ENCODE measurements around the gene RBFOX2.

RBFOX2 gene

GRCh38 chr22:35854334-35854733 is 174.3 kb downstream of the RBFOX2 start:
- no peak for DNase-seq

GRCh38 chr22:35852076-35852475 is 176.5 kb downstream of the RBFOX2 start:
- DNase-seq, result no peak

GRCh38 chr22:35850831-35851230 is 177.8 kb downstream of the RBFOX2 start:
- DNase-seq, result no peak

- no peak for DNase-seq
Measured at GRCh38 chr22:35846804-35847203, 181.8 kb downstream of the RBFOX2 start.

- DNase-seq, result no peak
Measured at GRCh38 chr22:35844886-35845285, 183.7 kb downstream of the RBFOX2 start.

GRCh38 chr22:35842954-35843353 is 185.7 kb downstream of the RBFOX2 start:
- no peak for DNase-seq

GRCh38 chr22:35842519-35842913 is 186.1 kb downstream of the RBFOX2 start:
- no peak for DNase-seq

GRCh38 chr22:35841907-35842518 is 186.6 kb downstream of the RBFOX2 start:
- no peak for DNase-seq

GRCh38 chr22:35840302-35840739 is 188.3 kb downstream of the RBFOX2 start:
- no peak for DNase-seq

- DNase-seq, result no peak
Measured at GRCh38 chr22:35839841-35840301, 188.8 kb downstream of the RBFOX2 start.

GRCh38 chr22:35838855-35839576 is 189.6 kb downstream of the RBFOX2 start:
- no peak for DNase-seq

- DNase-seq, result no peak
Measured at GRCh38 chr22:35837101-35837727, 191.4 kb downstream of the RBFOX2 start.

GRCh38 chr22:35835998-35836691 is 192.5 kb downstream of the RBFOX2 start:
- DNase-seq, result no peak

- DNase-seq, result no peak
Measured at GRCh38 chr22:35835267-35835997, 193.2 kb downstream of the RBFOX2 start.

GRCh38 chr22:35834061-35834460 is 194.6 kb downstream of the RBFOX2 start:
- DNase-seq, result no peak

- DNase-seq, result no peak
Measured at GRCh38 chr22:35830305-35830704, 198.3 kb downstream of the RBFOX2 start.

- no peak for DNase-seq
Measured at GRCh38 chr22:35824256-35824655, 204.4 kb downstream of the RBFOX2 start.

- no peak for DNase-seq
Measured at GRCh38 chr22:35821654-35822053, 207.0 kb downstream of the RBFOX2 start.

- no peak for DNase-seq
Measured at GRCh38 chr22:35819421-35819820, 209.2 kb downstream of the RBFOX2 start.

GRCh38 chr22:35818897-35819296 is 209.7 kb downstream of the RBFOX2 start:
- no peak for DNase-seq

GRCh38 chr22:35812600-35812999 is 216.0 kb downstream of the RBFOX2 start:
- no peak for DNase-seq

- DNase-seq, result no peak
Measured at GRCh38 chr22:35811670-35812069, 217.0 kb downstream of the RBFOX2 start.

GRCh38 chr22:35809816-35810215 is 218.8 kb downstream of the RBFOX2 start:
- DNase-seq, result no peak

All from activated CD8-positive, alpha-beta memory T cell treated with anti-CD3 and anti-CD28 coated beads for 24 hours (primary cell).